ENCODE data around the gene SIM1.

- TF ChIP-seq POLR2A (IDR thresholded peaks at IDR 0.05) (no peak), CTCF (IDR thresholded peaks at IDR 0.05) (no peak), EP300 (IDR thresholded peaks at IDR 0.05) (no peak), POLR2AphosphoS5 (IDR thresholded peaks at IDR 0.05) (no peak)
Observed at GRCh38 chr6:100491952-100492670, 27.4 kb upstream of the SIM1 start.
